HepG2 (cell line): ENCODE results near the gene PTPRD. TPM values are rescaled to one million over a fixed set of nuclear protein-coding genes. Genes with fewer than 3 reads are reported as not detected.

Experiments used
- ATAC-seq: fragments of 200-7000 bp; cut with Tn5 transposase; 3 replicates; pipeline ENCODE4 v1.9.1; 2020; ENCODE audit warnings: mild to moderate bottlenecking, moderate library complexity
- BruUV-seq: library from RNA; stranded (reverse); fragments of 400-500 nt; replicated peaks from 2 replicates; lab custom pipeline; 2021; lab: Mats Ljungman, UMichigan
- CTCF ChIA-PET: fragments of 300-600 bp; formaldehyde crosslinking; extraction: SDS; loops from one replicate; lab custom pipeline; 2021; ENCODE audit warnings: low total read pairs, inconsistent platforms, low intra/inter-chr PET ratio; lab: Yijun Ruan, JAX
- POLR2A ChIA-PET: fragments of 350-600 bp; sonication (Branson Sonifier 250); formaldehyde crosslinking; loops from one replicate; lab custom pipeline; 2020; ENCODE audit warnings: antibody characterized with exemption, inconsistent platforms; lab: Yijun Ruan, JAX
- DNase-seq: peaks from one replicate; pipeline ENCODE4 v3.0.0-alpha.2; 2015; ENCODE audit warnings: low spot score
- FAIRE-seq: peaks from 3 replicates; lab custom pipeline; 2011; peaks lifted over from hg19 to GRCh38; lab: Jason Lieb, UNC
- H2AFZ ChIP-seq: one replicate; pipeline ENCODE4 v1.6.1; 2011; ENCODE audit warnings: low read length, inconsistent platforms
- H3K27ac ChIP-seq: fragments of 300-600 bp; 3 replicates; pipeline ENCODE4 v1.8.0; 2011; ENCODE audit warnings: mixed run types, mild to moderate bottlenecking, mixed read lengths, low read length, inconsistent platforms; ENCODE audit not compliant: insufficient read depth; ENCODE audit errors: extremely low read length
- H3K27me3 ChIP-seq, 2 experiments: fragments of 200-600 bp in 1 of 2; 2 replicates in 1 of 2; 3 replicates in 1 of 2; pipeline versions ENCODE4 v1.6.0 to v1.8.0; 2011; ENCODE audit warnings: low read length in 2 of 2, mild to moderate bottlenecking in 2 of 2, moderate library complexity in 2 of 2, inconsistent platforms in 1 of 2; ENCODE audit not compliant: insufficient read depth in 2 of 2, control insufficient read depth in 1 of 2
- H3K36me3 ChIP-seq, 2 experiments: fragments of 200-600 bp in 1 of 2; replicated peaks in 1 of 2; 2 replicates in 1 of 2; 3 replicates in 1 of 2; pipeline versions ENCODE4 v1.5.1 to v1.8.0; 2011; ENCODE audit warnings: low read length in 2 of 2, inconsistent platforms in 1 of 2; ENCODE audit not compliant: insufficient read depth in 2 of 2, control insufficient read depth in 1 of 2
- H3K4me1 ChIP-seq: 2 replicates; pipeline ENCODE4 v1.5.1; 2012; ENCODE audit warnings: low read length, inconsistent platforms; ENCODE audit not compliant: insufficient read depth
- H3K4me2 ChIP-seq: 2 replicates; pipeline ENCODE4 v1.6.0; 2011; ENCODE audit warnings: low read depth, low read length, inconsistent platforms
- H3K4me3 ChIP-seq, 3 experiments: fragments of 200-600 bp in 1 of 3; sonication (generic), shearing (Covaris generic) in 1 of 3; replicated peaks in 1 of 3; 2 replicates each; pipeline ENCODE4 v1.5.1; 2011 to 2016; ENCODE audit warnings: low read length in 3 of 3, inconsistent platforms in 2 of 3, low read depth in 2 of 3, mild to moderate bottlenecking in 2 of 3, control low read depth in 1 of 3, mixed read lengths in 1 of 3; ENCODE audit not compliant: insufficient read depth in 1 of 3
- H3K79me2 ChIP-seq: one replicate; pipeline ENCODE4 v1.6.1; 2011; ENCODE audit warnings: low read length, inconsistent platforms; ENCODE audit not compliant: insufficient read depth
- H3K9ac ChIP-seq: 2 replicates; pipeline ENCODE4 v1.6.0; 2011; ENCODE audit warnings: mild to moderate bottlenecking, low read depth, low read length, inconsistent platforms; ENCODE audit not compliant: insufficient read depth
- H3K9me3 ChIP-seq: 2 replicates; pipeline ENCODE4 v1.5.1; 2012; ENCODE audit warnings: mild to moderate bottlenecking, low read length
- H4K20me1 ChIP-seq: 2 replicates; pipeline ENCODE4 v1.6.0; 2011; ENCODE audit warnings: inconsistent platforms, mild to moderate bottlenecking, low read length, moderate library complexity; ENCODE audit not compliant: insufficient read depth
- ARNTL ChIP-seq: sonication (generic); formaldehyde crosslinking; IDR thresholded peaks from 2 replicates; pipeline ENCODE4 v1.4.0; 2020; ENCODE audit warnings: mild to moderate bottlenecking, missing genetic modification reagents
- BORCS8-MEF2B ChIP-seq: sonication (generic); formaldehyde crosslinking; IDR thresholded peaks from 2 replicates; pipeline ENCODE4 v1.8.0; 2022; ENCODE audit warnings: mild to moderate bottlenecking, missing genetic modification reagents
- FOSL2 ChIP-seq: sonication (generic); formaldehyde crosslinking; IDR thresholded peaks from 2 replicates; pipeline ENCODE4 v1.4.0; 2020; ENCODE audit warnings: missing genetic modification reagents
- HDAC1 ChIP-seq: sonication (generic); formaldehyde crosslinking; IDR thresholded peaks from 2 replicates; pipeline ENCODE4 v1.5.1; 2020; ENCODE audit warnings: mild to moderate bottlenecking, missing genetic modification reagents
- HDAC6 ChIP-seq: fragments of 200-600 bp; sonication (generic); IDR thresholded peaks from 2 replicates; pipeline ENCODE4 v1.7.0; 2017; ENCODE audit warnings: mild to moderate bottlenecking, antibody characterized with exemption, low read length, low read depth
- HNRNPL ChIP-seq: fragments of 200-400 bp; formaldehyde crosslinking; IDR thresholded peaks from 2 replicates; pipeline ENCODE4 v1.6.1; 2017; ENCODE audit warnings: mild to moderate bottlenecking, low read depth, low read length
- NFKB2 ChIP-seq: sonication (generic); formaldehyde crosslinking; IDR thresholded peaks from 2 replicates; pipeline ENCODE4 v1.4.0; 2020; ENCODE audit warnings: missing genetic modification reagents, borderline replicate concordance
- PAX8 ChIP-seq: sonication (generic); formaldehyde crosslinking; IDR thresholded peaks from 2 replicates; pipeline ENCODE4 v1.8.0; 2022; ENCODE audit warnings: mild to moderate bottlenecking, missing genetic modification reagents, borderline replicate concordance
- POLR2G ChIP-seq: fragments of 200-400 bp; formaldehyde crosslinking; IDR thresholded peaks from 2 replicates; pipeline ENCODE4 v1.6.1; 2018; ENCODE audit warnings: mild to moderate bottlenecking, low read depth, low read length, moderate library complexity
- SMYD3 ChIP-seq: sonication (generic); formaldehyde crosslinking; IDR thresholded peaks from 2 replicates; pipeline ENCODE4 v1.8.1; 2023; ENCODE audit warnings: mild to moderate bottlenecking, missing genetic modification reagents
- XBP1 ChIP-seq: sonication (generic); formaldehyde crosslinking; IDR thresholded peaks from 2 replicates; pipeline ENCODE4 v1.5.0; 2020; ENCODE audit warnings: missing genetic modification reagents
- ZBTB34 ChIP-seq: sonication (generic); formaldehyde crosslinking; IDR thresholded peaks from 2 replicates; pipeline ENCODE4 v1.8.0; 2022; ENCODE audit warnings: mild to moderate bottlenecking, missing genetic modification reagents
- ZBTB8A ChIP-seq: sonication (generic); formaldehyde crosslinking; IDR thresholded peaks from 2 replicates; pipeline ENCODE4 v1.4.0; 2020; ENCODE audit warnings: mild to moderate bottlenecking, low read depth, missing genetic modification reagents, borderline replicate concordance
- ZFP36 ChIP-seq: fragments of 150-350 bp; IDR thresholded peaks from 2 replicates; pipeline ENCODE4 v1.6.1; 2018; ENCODE audit warnings: borderline replicate concordance, low read length, low read depth; ENCODE audit not compliant: partially characterized antibody
- ZNF101 ChIP-seq: sonication (generic); formaldehyde crosslinking; IDR thresholded peaks from 2 replicates; pipeline ENCODE4 v1.4.0; 2020; ENCODE audit warnings: mild to moderate bottlenecking, low read depth, missing genetic modification reagents, borderline replicate concordance
- ZNF232 ChIP-seq: sonication (generic); formaldehyde crosslinking; IDR thresholded peaks from 2 replicates; pipeline ENCODE4 v1.4.0; 2020; ENCODE audit warnings: missing genetic modification reagents, borderline replicate concordance
- ZNF33A ChIP-seq: sonication (generic); formaldehyde crosslinking; IDR thresholded peaks from 2 replicates; pipeline ENCODE4 v1.5.1; 2020; ENCODE audit warnings: missing genetic modification reagents, mild to moderate bottlenecking, moderate library complexity, borderline replicate concordance
- ZNF761 ChIP-seq: sonication (generic); formaldehyde crosslinking; conservative IDR thresholded peaks from 2 replicates; pipeline ENCODE4 v1.4.0; 2020; ENCODE audit warnings: mild to moderate bottlenecking, missing genetic modification reagents
- WGBS: methylation state at CpG from one replicate; pipeline ENCODE4 v1.1.6; 2017; ENCODE audit warnings: low lambda C conversion rate; 5-methylcytosine and 5-hydroxymethylcytosine counted together
- in situ Hi-C: cut with HindIII; loops from 2 replicates; pipeline ENCODE4 v1.10.0; 2017; ENCODE audit warnings: low pct_unique_long_range_greater_than_20kb; ENCODE audit not compliant: extremely low pct_ligation_motif_present
- intact Hi-C: fragments of 100-400 bp; cut with micrococcal nuclease; formaldehyde crosslinking; loops from one replicate; pipeline ENCODE4 v1.10.0; 2022; ENCODE audit not compliant: unreplicated experiment
- polyA plus RNA-seq, 8 experiments: library from polyadenylated mRNA; depleted of rRNA in 3 of 8; stranded (reverse) in 7 of 8; unstranded in 1 of 8; fragments of >200 nt; fragmentation: Illumina TruSeq in 4 of 8; extraction: Trizol in 4 of 8; gene quantifications; 2 replicates each; pipeline versions ENCODE4 v1.2.1 to v1.2.3, GENCODE V29; 2011 to 2016; ENCODE audit warnings: low read depth in 4 of 8, missing spikeins in 1 of 8, mixed read lengths in 1 of 8; ENCODE audit not compliant: insufficient read depth in 1 of 8
- total RNA-seq, 5 experiments: library from RNA; depleted of rRNA; stranded (reverse); fragments of >200 nt; fragmentation: Illumina TruSeq; extraction: Trizol; gene quantifications; 2 replicates each; pipeline ENCODE4 v1.2.3, GENCODE V29; 2016; ENCODE audit warnings: low read depth in 1 of 5
- TF ChIP-seq, protein P1 (sequence below): sonication (generic); formaldehyde crosslinking; IDR thresholded peaks from 2 replicates; pipeline ENCODE4 v1.4.0; 2020; ENCODE audit warnings: missing genetic modification reagents
- TF ChIP-seq, protein P2 (sequence below): sonication (generic); formaldehyde crosslinking; IDR thresholded peaks from 2 replicates; pipeline ENCODE4 v1.4.0; 2020; ENCODE audit warnings: missing genetic modification reagents

The PTPRD gene
- total and polyA plus RNA-seq, 2 of the 13 experiments (the other 11 are each of a cell fraction or from before 2014, with no cell fraction given): 0.05 TPM; not detected in 1

DNA sequence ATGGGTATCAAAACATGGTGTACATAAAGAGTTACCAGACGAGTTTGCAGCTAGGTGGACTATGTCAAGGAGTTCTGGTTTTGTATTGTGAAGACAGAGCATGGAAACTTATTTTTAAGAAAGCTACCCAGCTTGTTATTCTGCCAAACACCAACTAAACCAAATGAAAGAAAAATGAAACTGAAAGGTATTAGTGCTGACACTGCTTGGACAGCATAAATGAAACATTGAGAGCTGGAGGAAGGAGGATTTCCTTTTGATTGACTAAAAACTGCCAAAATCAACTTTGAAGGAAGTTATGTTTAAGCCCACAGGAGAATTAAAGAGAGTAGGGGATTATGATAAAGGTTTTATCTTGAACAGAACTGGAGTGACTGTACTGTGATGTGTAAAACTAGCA lies 766.2 kb downstream of the PTPRD start:
- no peak overlapping the region for H2AFZ ChIP-seq

More for the DNA sequence above, 766.2 kb downstream of the PTPRD start:
- POLR2A ChIA-PET: no interaction called here
- DNase-seq: no peak
- in situ Hi-C loops: no loop called here
- intact Hi-C loops: no loop called here
- Histone ChIP-seq H3K27ac (no peak overlapping the region), H3K27me3 (no peaks in the 10 kb centered on the region), H3K9ac (no peak overlapping the region), H3K4me1 (no peaks in the 10 kb centered on the region), H4K20me1 (no peaks in the 10 kb centered on the region), H3K9me3 (no peaks in the 10 kb centered on the region), H3K4me2 (no peak overlapping the region), H3K4me3 (no peak overlapping the region), H3K79me2 (no peaks in the 10 kb centered on the region), H3K36me3 (no peaks in the 10 kb centered on the region)
- CTCF ChIA-PET: no interaction called here
- no peak for FAIRE-seq
- ATAC-seq: no peak
- TF ChIP-seq HNRNPL: no peak
- no peak for TF ChIP-seq POLR2G
- TF ChIP-seq FOSL2 (CRISPR knock-in tag): no peak
- TF ChIP-seq, protein P1, sequence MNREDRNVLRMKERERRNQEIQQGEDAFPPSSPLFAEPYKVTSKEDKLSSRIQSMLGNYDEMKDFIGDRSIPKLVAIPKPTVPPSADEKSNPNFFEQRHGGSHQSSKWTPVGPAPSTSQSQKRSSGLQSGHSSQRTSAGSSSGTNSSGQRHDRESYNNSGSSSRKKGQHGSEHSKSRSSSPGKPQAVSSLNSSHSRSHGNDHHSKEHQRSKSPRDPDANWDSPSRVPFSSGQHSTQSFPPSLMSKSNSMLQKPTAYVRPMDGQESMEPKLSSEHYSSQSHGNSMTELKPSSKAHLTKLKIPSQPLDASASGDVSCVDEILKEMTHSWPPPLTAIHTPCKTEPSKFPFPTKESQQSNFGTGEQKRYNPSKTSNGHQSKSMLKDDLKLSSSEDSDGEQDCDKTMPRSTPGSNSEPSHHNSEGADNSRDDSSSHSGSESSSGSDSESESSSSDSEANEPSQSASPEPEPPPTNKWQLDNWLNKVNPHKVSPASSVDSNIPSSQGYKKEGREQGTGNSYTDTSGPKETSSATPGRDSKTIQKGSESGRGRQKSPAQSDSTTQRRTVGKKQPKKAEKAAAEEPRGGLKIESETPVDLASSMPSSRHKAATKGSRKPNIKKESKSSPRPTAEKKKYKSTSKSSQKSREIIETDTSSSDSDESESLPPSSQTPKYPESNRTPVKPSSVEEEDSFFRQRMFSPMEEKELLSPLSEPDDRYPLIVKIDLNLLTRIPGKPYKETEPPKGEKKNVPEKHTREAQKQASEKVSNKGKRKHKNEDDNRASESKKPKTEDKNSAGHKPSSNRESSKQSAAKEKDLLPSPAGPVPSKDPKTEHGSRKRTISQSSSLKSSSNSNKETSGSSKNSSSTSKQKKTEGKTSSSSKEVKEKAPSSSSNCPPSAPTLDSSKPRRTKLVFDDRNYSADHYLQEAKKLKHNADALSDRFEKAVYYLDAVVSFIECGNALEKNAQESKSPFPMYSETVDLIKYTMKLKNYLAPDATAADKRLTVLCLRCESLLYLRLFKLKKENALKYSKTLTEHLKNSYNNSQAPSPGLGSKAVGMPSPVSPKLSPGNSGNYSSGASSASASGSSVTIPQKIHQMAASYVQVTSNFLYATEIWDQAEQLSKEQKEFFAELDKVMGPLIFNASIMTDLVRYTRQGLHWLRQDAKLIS (CRISPR knock-in tag): no peak
- TF ChIP-seq, protein P2, sequence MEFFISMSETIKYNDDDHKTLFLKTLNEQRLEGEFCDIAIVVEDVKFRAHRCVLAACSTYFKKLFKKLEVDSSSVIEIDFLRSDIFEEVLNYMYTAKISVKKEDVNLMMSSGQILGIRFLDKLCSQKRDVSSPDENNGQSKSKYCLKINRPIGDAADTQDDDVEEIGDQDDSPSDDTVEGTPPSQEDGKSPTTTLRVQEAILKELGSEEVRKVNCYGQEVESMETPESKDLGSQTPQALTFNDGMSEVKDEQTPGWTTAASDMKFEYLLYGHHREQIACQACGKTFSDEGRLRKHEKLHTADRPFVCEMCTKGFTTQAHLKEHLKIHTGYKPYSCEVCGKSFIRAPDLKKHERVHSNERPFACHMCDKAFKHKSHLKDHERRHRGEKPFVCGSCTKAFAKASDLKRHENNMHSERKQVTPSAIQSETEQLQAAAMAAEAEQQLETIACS (CRISPR knock-in tag): no peak
- no peak for TF ChIP-seq ZNF101 (CRISPR knock-in tag)
- TF ChIP-seq XBP1 (CRISPR knock-in tag): no peak
- no peak for TF ChIP-seq ZNF232 (CRISPR knock-in tag)
- no peak for TF ChIP-seq ZNF761 (CRISPR knock-in tag)
- no peak for TF ChIP-seq SMYD3
- TF ChIP-seq HDAC1: no peak
- no peak for TF ChIP-seq BORCS8-MEF2B (CRISPR knock-in tag)
- no peak for TF ChIP-seq ZFP36
- TF ChIP-seq HDAC6: no peak
- TF ChIP-seq ARNTL (CRISPR knock-in tag): no peak
- no peak for TF ChIP-seq PAX8 (CRISPR knock-in tag)
- no peak for TF ChIP-seq ZBTB34
- TF ChIP-seq ZNF33A (CRISPR knock-in tag): no peak
- TF ChIP-seq NFKB2: no peak
- no peak for TF ChIP-seq ZBTB8A (CRISPR knock-in tag)
- BruUV-seq: no TSS peak
- 0% methylated on average over 1 of the region's 1 CpG for WGBS
